Left ventricle myocardium inferior (tissue), 1 donor: ENCODE results near the gene RAPGEF6. TPM values are rescaled to one million over a fixed set of nuclear protein-coding genes. Genes with fewer than 3 reads are reported as not detected.
A peak's percentile ranks its signal among the peaks of the same experiment; 100 is the strongest.

ENCODE experiments used
- DNase-seq: peaks from one replicate; pipeline ENCODE4 v3.0.0-alpha.2; 2020
- H3K27ac ChIP-seq: fragments of 200-600 bp; replicated peaks from 2 replicates; pipeline ENCODE4 v1.8.0; 2021
- H3K27me3 ChIP-seq: fragments of 200-600 bp; 2 replicates; pipeline ENCODE4 v1.8.0; 2021; ENCODE audit warnings: low read depth
- H3K36me3 ChIP-seq: fragments of 200-600 bp; 2 replicates; pipeline ENCODE4 v1.8.0; 2021
- H3K4me1 ChIP-seq: fragments of 200-600 bp; 2 replicates; pipeline ENCODE4 v1.8.0; 2021
- H3K4me3 ChIP-seq: fragments of 200-600 bp; 2 replicates; pipeline ENCODE4 v1.8.0; 2021; ENCODE audit warnings: mild to moderate bottlenecking, moderate library complexity
- H3K9me3 ChIP-seq: fragments of 200-600 bp; replicated peaks from 2 replicates; pipeline ENCODE4 v1.8.0; 2021
- CTCF ChIP-seq: fragments of 200-600 bp; IDR thresholded peaks from 2 replicates; pipeline ENCODE4 v1.8.0; 2021; ENCODE audit warnings: antibody characterized with exemption, mild to moderate bottlenecking, borderline replicate concordance
- intact Hi-C: fragments of 100-400 bp; cut with micrococcal nuclease; formaldehyde crosslinking; loops from one replicate; pipeline ENCODE4 v1.11.0; 2022
- total RNA-seq: library from RNA; stranded (reverse); fragmentation: NEBNext Ultra II Directional; extraction: Animal tissue kit (Norgen Biotek cat#: 25700); gene quantifications from one replicate; pipeline ENCODE4 v1.2.1, GENCODE V29; 2021
- donor health status: DM: no; HTN: yes; CAD: no; lungs with severe emphysema.

Gene RAPGEF6
- total RNA-seq, 1 donor from 2014 or later: 9.6 TPM

- Histone ChIP-seq H3K27me3 (no peaks in the 10 kb centered on the region), H3K4me3 (no peak overlapping the region), H3K4me1 (peaks cover 20% of the 10 kb centered on the region), H3K9me3 (peaks cover 6% of the 10 kb centered on the region), H3K36me3 (peaks cover 54% of the 10 kb centered on the region), H3K27ac (no peak overlapping the region)
- TF ChIP-seq CTCF: no peak
- intact Hi-C loops: no loop called here
- DNase-seq: no peak
Measured at GRCh38 chr5:131396630-131397273, 238.3 kb downstream of the RAPGEF6 start.

- Histone ChIP-seq H3K27ac (no peak overlapping the region), H3K4me3 (no peak overlapping the region), H3K36me3 (peaks cover 54% of the 10 kb centered on the region), H3K9me3 (no peaks in the 10 kb centered on the region), H3K4me1 (peaks cover 20% of the 10 kb centered on the region), H3K27me3 (no peaks in the 10 kb centered on the region)
- no peak for TF ChIP-seq CTCF
- intact Hi-C loops: no loop called here
- no peak for DNase-seq
Measured at GRCh38 chr5:131396015-131396414, 239.0 kb downstream of the RAPGEF6 start.

GRCh38 chr5:131394128-131394527 lies 240.9 kb downstream of the RAPGEF6 start:
- Histone ChIP-seq H3K27me3 (no peaks in the 10 kb centered on the region), H3K36me3 (peaks cover 41% of the 10 kb centered on the region), H3K4me3 (no peak overlapping the region), H3K27ac (peak overlapping the region; percentile 0), H3K4me1 (peaks cover 20% of the 10 kb centered on the region), H3K9me3 (no peaks in the 10 kb centered on the region)
- TF ChIP-seq CTCF: no peak
- DNase-seq: no peak
- intact Hi-C loops: no loop called here

- intact Hi-C loops: no loop called here
- Histone ChIP-seq H3K9me3 (no peaks in the 10 kb centered on the region), H3K27ac (peak overlapping the region; percentile 0), H3K27me3 (no peaks in the 10 kb centered on the region), H3K4me1 (peaks cover 20% of the 10 kb centered on the region), H3K4me3 (no peak overlapping the region), H3K36me3 (peaks cover 35% of the 10 kb centered on the region)
- no peak for TF ChIP-seq CTCF
- DNase-seq: no peak
Measured at GRCh38 chr5:131393498-131393968, 241.5 kb downstream of the RAPGEF6 start.

GRCh38 chr5:131392466-131393095 lies 242.4 kb downstream of the RAPGEF6 start:
- no peak for DNase-seq
- Histone ChIP-seq H3K4me1 (peaks cover 20% of the 10 kb centered on the region), H3K36me3 (peaks cover 32% of the 10 kb centered on the region), H3K27ac (no peak overlapping the region), H3K9me3 (no peaks in the 10 kb centered on the region), H3K4me3 (no peak overlapping the region), H3K27me3 (no peaks in the 10 kb centered on the region)
- TF ChIP-seq CTCF: no peak
- intact Hi-C loops: no loop called here
